HG03103 (cell line): ENCODE measurements around the gene DPPA5.
"Not testable (repeated sequence)": the region's sequence is repeated elsewhere in the genome, so short reads cannot be mapped to it uniquely, and the experiment has no call there.

Experiments used
- ATAC-seq: cut with Tn5 transposase; IDR thresholded peaks from one replicate; pipeline ENCODE4 v1.9.1; 2021; ENCODE audit warnings: low read depth; ENCODE audit not compliant: unreplicated experiment

The DPPA5 gene

GRCh38 chr6:73364549-73364948, 10.5 kb upstream of the DPPA5 start:
- no peak for ATAC-seq

DNA sequence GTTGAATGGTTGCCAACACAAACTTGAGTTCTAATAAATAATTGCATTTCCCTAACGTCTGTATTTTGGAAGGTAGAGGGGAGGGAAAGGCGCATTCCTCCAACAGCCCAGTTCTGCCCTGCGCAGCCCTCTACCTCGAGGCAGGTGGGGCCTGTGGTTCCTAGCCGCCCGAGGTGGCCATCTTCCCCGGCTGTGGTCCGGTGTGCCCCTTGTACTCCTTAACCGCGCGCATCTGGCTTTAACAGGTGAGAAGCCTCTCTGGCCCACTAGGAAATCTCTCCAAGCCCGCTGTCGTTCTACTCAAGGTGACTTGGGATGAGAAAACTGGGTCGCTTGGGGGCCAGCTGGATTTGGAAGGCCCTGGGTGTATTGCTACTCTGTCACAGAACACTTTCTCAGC, 10.0 kb upstream of the DPPA5 start:
- ATAC-seq: no peak

GRCh38 chr6:73363537-73363875, 9.4 kb upstream of the DPPA5 start:
- ATAC-seq: no peak

DNA sequence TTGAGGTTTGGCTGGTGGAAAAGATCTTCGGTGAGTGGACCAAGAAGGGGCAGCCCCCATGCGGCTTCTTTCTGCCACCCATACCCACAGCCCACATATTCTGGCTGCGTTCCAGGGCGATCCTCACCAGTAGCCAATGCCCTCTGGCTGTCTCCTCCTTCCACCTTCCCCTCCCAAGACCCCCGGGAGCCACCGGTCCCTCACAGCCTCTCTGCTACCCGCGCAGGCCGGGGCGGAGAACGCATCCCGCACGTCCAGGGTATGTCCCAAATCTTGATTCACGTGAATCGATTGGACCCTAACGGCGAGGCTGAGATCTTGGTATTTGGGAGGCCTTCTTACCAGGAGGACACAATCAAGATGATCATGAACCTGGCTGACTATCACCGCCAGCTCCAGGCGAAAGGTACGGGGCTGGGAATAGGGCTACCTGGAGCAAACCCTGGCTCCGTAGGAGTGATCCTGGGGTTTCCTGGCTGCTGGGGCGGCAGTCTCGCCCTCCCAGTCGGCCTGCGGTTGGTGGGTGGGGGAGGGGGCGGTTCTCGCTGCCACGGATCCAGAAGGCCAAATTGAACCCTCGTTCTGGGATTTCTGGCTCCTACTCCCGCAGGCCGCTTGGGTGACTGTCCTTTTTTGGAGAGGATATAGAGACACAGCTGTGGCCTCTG, 8.9 kb upstream of the DPPA5 start:
- no peak for ATAC-seq

- no peak for ATAC-seq
Observed at GRCh38 chr6:73362358-73362757, 8.3 kb upstream of the DPPA5 start, which contains the start of gene KHDC3L. KHDC3L (plus strand) TSS chr6:73362658; CDS start chr6:73362730, 72 bp downstream.

GRCh38 chr6:73349311-73349710, 4.8 kb downstream of the DPPA5 start:
- ATAC-seq: no peak

DNA sequence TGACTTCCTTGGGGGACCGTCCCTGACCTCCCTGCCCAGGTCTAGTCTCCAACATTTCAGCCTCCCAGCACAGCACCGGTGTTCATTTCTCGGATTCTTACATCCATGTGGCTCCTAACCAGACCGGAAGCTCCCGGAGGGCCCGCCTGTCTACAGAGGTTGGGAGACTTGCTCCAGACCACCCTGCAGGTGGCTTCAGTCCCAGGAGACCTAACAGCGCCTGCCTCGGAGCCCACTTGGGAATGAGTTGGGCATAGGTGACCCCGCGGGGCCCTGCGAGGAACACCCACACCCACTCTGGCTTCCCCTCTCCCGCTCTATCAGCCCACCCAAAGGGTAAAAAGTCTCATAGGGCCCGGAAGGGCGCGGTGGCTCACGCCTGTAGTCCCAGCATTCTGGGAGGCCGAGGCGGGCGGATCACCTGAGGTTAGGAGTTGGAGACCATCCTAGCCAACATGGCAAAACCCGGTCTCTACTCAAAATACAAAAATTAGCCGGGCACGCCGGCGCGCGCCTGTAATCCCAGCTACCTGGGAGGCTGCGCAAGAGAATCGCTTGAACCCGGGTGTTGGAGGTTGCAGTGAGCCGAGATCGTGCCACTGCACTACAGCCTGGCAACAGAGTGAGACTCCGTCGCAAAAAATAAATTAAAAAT, 5.4 kb downstream of the DPPA5 start:
- no peak for ATAC-seq

GRCh38 chr6:73343164-73343563, 10.9 kb downstream of the DPPA5 start:
- no peak for ATAC-seq

DNA sequence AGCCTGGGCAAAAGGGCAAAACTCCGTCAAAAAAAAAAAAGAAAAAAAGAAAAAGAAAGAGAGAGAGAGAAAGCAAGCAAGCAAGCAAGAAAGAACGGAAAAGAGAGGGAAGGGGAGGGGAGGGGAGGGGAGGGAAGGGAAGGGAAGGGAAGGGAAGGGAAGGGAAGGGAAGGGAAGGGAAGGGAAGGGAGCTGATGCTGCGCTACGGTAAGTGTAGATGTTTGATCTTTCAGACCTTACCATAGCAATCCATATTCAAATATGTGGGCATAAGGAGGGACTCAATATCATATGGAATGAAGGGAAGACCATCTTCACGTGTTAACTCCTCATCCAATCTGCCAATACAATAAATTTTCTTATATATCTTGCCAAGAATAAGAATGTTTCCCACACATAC, 11.9 kb downstream of the DPPA5 start:
- ATAC-seq: no peak

DNA sequence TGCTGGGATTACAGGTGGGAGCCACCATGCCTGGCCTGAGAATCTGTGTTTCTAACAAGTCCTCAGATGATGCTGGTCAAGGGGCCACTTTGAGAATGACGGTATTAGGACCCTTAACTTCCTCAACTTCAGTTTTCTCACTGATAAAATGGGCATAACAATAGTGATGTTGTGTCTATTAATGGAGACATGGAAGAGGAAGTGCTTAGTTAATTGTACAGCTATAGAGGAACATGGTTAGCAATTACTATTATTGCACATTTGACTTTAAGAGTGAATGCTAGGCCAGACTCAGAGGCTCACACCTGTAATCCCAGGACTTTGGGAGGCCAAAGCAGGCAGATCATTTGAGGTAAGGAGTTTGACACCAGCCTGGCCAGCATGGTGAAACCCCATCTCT, 12.7 kb downstream of the DPPA5 start:
- ATAC-seq: no peak

- no peak for ATAC-seq
Observed at GRCh38 chr6:73340048-73340447, 14.0 kb downstream of the DPPA5 start.

DNA sequence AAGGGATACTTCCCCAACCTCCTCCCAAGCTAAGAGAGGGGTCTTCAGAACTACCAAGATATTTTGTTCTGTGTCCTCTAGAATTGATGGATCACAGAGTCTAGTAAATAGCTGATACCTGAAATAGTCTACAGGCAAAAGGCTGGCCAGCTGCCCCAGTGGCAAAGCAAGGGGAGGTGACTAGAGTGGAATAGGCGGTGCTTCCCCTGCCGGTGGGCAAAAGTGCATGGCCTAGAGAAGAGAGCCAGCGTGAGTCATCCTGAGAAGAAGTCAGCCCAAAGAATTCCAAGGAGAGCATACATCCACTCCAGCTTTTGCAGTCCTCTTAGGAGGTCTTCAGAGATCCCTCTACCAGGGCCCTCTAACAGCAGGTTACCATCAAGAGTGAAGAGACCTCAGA, 14.7 kb downstream of the DPPA5 start:
- no peak for ATAC-seq

DNA sequence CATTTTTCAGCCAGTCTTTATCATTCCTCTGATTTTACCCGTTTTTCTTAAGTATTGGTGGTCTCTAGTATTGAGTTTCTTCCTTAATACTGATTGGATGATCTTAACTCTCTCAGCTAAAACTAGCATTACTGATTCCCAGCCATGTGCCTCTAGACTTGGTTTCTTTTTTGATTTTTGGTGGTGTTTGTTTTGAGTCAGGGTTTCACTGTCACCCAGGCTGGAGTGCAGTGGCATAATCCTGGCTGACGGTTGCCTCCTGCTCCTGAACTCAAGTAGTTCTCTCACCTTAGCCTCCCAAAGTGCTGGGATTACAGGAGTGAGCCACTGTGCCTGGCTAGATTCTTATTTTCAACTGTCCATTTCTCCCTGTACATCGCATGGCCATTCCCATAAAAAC, 24.9 kb downstream of the DPPA5 start:
- peak; percentile 64 for ATAC-seq

DNA sequence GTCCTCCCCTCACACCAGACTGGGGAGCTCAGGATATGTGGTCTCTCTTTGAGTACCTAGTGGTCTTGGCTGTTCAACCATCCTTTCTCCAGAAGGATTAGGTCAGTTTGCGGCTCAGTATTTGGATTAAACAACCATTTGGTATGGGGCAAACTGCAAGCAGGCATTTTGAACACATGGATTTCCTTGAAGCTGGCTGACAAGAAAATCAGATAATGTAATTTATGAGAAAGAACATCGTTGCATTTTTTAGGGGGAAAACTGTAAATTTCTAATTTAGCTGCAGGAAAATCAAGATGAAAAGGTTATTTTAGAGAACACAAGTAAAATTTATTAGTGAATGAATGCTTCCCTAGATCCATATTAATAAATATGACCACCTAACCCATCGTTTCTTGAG, 25.3 kb downstream of the DPPA5 start:
- ATAC-seq: no peak

DNA sequence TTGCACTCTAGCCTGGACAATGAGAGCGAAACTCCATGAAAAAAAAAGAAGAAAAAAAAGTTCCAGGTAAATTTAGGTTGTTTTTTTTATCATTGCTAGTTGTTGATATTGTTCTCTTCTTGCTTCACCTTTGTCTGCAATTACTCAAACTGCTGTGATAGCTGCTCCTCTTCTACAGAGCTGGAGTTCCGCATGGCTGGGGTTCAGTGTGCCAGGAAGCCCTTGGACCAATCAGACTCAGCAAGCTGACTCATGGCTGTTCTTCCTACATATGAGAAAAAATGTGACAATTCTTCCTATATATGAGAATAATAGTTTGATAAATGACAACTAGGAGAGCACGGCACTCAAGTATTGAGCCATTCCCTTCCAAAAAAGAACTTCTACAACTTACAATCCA, 28.4 kb downstream of the DPPA5 start:
- ATAC-seq: no peak

- no peak for ATAC-seq
Observed at GRCh38 chr6:73323323-73323722, 30.8 kb downstream of the DPPA5 start.

- no peak for ATAC-seq
Observed at GRCh38 chr6:73314577-73315492, 39.2 kb downstream of the DPPA5 start.

- not testable (repeated sequence) for ATAC-seq
Observed at GRCh38 chr6:73310503-73310845, 43.6 kb downstream of the DPPA5 start.

DNA sequence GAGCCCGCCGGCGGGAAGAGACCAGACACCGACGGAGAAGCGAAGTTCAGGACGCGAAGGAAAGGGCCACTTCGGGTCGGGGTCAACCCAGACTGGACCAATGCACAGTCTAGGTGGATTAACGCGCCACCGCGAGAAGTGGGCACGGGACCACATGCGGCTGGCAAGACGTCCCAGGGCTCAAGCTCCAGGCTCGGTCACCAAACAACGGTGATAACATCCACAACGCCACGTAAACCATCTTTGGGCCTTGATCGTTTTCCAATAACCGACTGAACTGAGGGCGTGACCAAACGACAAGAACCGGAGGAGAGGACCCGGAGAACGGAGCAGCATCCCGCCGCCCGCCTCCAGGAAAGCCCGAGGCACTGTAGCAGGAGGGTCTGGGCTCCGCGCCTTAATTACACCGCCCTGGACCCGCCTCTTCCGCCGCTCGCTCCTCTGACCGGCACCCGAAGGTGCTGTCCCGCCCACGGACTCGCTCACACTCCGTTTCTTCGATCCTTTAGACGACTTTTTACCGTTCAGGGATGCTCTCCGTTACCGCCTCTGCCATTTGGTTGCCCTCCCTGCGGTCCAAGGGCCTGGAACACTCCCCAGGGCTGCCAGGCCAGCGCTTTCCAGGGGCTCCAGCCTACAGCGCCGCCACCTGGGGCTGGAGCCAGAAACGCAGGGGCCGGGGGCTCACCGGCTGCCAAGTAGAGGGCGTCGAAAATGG, 44.1 kb downstream of the DPPA5 start:
- peak; percentile 97 for ATAC-seq

GRCh38 chr6:73309535-73309784, 44.6 kb downstream of the DPPA5 start:
- ATAC-seq: peak; percentile 21
